HS-27A (cell line): ENCODE results near the gene NRXN3.

Experiments used
- DNase-seq: peaks from one replicate; pipeline ENCODE4 v3.0.0-alpha.2; 2012; ENCODE audit warnings: low read depth, missing footprints

The NRXN3 gene

GRCh38 chr14:79418649-79419415 lies 1248.7 kb downstream of the NRXN3 start:
- DNase-seq: no peak

GRCh38 chr14:79419571-79420327 lies 1249.6 kb downstream of the NRXN3 start:
- no peak for DNase-seq

DNA sequence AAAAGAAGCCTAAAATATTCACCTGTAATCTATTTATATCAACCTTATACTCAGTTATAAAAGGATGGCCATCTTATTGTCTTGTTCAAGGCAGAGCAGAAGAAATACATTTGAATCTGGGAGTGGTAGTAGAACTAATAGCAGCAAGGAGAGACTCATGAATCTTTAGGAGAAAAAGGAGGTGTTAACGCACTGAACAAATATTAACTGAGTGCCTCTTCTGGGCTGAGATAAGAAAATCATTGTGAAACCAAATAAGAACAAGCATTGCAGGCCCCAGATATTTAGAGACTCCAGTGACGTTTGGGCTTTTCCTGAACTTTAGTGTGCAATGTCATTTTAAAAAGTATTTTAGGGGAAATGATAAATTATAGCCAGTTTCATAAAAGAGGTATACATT lies 1250.6 kb downstream of the NRXN3 start:
- no peak for DNase-seq

DNA sequence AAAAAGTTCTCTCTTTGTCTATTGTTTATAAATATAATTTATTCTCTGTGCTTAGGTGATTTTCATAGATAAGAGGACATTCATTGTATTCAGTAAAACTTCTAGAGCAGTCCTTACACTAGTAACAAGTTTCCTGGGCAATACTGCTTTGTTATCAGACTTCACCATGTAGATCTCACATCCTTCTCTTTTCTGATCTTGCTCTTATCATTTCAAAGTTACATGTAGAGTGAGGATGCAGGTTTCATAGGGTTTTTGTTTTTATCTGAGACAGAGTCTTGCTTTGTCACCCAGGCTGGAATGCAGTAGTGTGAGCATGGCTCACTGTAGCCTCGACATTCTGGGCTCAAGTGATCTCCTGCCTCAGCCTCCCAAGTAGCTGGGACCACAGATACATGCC lies 1251.6 kb downstream of the NRXN3 start:
- no peak for DNase-seq

DNA sequence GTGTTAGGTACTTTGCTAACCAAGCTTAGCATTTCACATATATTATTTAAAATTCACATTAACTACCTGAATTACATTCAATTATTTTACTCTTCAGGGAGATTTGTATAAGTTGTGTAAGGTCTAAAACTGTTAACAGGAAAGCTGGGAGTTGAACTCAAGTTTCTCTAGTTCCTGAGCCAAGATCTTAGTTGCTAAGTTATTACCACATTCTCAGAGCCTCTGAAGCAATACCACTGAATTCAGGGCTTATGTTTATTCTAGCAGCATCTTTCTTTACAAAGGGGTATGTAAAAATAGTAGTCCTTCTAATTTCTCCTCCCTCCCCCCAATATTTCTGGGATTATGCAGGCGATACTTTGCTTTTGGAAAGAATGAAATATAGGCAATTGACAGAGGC lies 1254.3 kb downstream of the NRXN3 start:
- DNase-seq: no peak

GRCh38 chr14:79426103-79426755 lies 1256.1 kb downstream of the NRXN3 start:
- no peak for DNase-seq

GRCh38 chr14:79432640-79433039 lies 1262.5 kb downstream of the NRXN3 start:
- no peak for DNase-seq

- no peak for DNase-seq
These were observed 1266.2 kb downstream of the NRXN3 start for GRCh38 chr14:79436335-79436734.

DNA sequence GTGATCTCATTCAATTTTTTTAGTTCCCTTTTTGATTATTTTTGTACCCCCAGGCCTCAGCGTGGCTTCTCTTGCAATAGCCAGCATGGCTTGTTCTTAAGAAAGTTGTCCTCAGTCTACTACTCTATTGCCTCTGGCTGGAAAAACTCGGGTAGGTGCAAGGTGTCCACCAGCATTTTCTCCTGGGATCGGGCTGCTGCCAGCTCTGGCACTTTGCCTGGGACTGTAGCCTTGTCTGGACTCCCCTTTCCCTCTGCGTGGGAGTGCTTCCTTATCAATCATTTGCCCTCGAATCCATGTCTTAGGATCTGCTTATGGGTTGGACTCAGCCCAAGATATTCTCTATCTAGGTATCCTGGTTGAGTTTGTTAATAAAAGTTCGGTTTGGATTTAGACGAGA lies 1267.8 kb downstream of the NRXN3 start:
- no peak for DNase-seq

DNA sequence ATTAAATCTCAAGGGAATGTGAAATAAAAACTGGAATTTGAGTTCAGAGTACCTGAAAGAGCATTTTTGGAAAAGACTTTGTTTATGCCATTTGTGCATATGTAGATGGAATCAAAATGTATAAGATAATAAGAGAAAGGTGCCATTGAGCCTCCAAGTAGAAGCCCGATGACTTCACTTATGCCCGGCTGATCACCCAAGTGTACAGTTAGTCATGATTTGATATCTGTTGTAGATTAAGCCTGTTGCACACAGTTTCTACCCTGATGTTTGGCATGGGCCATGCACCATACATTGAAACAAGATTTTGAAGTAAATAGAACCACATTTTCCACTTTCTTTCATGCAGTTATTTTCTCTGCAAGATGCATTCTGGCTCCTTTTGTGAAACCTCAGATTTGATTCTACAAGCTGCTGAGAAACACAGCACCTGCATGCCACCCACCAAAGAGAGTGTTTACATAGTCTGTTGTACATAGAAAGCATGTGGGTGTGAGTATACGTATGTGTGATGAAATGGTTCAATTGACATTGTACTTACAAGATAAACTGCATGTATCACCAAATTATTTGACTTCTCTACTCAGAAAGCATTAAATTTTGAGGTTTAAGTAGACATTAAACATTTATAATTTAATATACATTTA lies 1268.6 kb downstream of the NRXN3 start:
- no peak for DNase-seq

DNA sequence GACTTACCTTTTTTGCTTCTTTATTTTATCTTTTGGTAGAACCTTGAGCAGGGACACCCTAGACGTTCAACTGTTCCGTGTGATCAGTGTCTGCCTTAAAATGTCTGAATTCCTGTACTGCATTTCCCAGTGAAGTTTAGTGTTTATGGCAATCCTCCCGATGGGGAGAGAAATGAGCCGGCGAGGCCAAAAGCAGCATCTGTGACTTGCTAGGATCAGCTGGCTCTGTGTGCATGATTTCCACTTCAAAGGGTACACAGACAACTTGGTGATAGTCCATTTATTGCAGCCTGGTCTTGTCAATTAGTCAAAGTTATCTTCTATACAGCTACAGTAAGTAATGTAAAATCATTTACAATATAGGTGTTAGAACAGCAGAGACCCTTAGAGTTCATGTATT lies 1272.6 kb downstream of the NRXN3 start:
- DNase-seq: no peak

DNA sequence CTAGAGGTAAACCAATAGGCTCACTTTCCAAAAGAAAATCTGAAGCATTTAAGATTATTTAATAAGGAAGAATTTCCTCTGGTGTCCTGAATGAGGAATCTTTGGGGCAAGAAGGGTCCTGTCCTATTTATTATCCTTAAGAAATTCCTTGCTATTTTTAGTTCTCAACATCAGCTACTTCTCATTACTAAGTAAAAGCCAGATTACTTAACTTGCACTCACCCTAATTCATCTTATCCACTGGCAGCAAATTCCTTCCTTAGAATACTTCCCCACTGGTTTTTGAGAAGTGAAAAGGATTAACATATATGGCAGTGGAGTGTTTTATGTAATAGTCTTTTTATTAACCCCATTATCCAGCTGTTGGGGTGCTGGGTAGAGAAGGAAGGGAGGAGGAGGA lies 1273.4 kb downstream of the NRXN3 start:
- DNase-seq: no peak

DNA sequence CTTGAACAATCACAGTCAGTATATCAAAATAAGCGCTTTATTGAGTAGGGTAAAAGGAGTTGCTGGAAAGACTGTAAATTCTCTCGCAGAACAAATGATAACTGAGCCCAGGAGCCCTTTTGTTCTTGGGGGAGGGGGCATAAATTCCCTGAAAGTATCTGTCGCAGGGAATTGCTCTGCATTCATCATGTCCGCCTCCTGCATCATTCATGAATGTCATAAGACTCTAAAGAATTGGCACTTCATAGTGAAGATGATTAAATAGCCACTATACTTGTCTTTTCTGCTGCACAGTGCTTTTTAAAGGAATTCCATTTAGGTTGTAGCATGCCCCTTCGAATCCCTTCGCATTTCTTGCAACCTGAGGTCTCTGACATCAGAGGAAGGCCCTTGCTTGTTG lies 1278.8 kb downstream of the NRXN3 start:
- DNase-seq: no peak

DNA sequence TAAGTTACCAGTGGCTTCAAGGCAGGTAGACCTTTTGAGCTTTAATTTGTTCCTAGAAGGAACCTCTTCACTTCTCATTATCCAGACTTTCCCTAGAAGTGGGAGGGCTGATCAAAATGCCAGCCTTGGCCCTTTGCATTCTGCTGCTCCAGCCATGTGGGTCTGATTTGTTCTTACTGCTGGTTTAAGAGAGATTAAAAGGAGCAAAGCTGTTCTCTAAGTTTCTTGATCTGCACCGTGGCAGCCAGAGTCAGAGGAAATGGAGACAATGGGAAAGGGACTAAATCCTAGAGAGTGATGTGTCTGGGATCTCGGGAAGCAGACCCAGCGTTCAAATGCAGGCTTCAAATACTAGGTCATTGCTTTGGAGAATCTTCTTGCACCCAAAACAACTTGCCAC lies 1281.4 kb downstream of the NRXN3 start:
- no peak for DNase-seq

DNA sequence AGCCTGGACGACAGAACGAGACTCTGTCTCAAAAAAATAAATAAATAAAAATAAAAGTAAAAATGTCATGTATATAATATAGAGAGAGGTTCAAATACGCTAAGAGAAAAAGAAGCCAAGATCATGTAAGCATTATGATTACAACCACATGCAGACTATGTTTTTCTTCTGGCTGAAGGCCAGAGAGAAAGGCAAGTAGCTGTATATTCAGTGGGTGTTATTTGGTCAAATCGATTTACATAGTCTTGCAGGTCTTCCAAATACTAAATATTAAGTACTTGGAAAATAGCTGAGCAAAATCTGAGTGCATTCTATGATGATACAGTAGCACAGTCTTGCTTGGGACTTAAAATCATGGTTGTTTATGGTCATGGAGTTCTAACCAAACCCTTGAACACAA lies 1283.1 kb downstream of the NRXN3 start:
- no peak for DNase-seq

GRCh38 chr14:79464468-79464867 lies 1294.3 kb downstream of the NRXN3 start:
- DNase-seq: no peak

DNA sequence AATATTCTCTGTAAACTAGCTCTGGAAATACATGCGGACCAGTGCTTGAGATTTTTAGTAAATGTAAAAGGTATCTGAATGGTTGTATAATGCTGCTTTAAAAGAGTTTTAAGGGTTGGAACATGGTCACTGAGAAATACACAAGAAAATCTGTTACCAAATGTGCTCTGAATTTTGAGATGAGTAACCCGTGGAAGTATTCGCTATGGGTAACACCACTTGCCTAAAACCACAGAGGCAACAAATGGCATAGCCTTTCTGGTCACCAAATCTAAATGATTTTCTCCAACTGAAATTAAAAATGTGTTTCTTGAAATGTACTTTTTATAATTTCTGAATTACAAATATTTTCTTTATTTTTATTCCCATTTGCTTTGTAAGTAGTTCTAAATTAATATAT lies 1295.5 kb downstream of the NRXN3 start:
- DNase-seq: no peak

- DNase-seq: no peak
These were observed 1296.9 kb downstream of the NRXN3 start for GRCh38 chr14:79466938-79467527.

- DNase-seq: no peak
These were observed 1297.7 kb downstream of the NRXN3 start for GRCh38 chr14:79467835-79468234.

GRCh38 chr14:79468486-79468885 lies 1298.3 kb downstream of the NRXN3 start:
- DNase-seq: no peak

DNA sequence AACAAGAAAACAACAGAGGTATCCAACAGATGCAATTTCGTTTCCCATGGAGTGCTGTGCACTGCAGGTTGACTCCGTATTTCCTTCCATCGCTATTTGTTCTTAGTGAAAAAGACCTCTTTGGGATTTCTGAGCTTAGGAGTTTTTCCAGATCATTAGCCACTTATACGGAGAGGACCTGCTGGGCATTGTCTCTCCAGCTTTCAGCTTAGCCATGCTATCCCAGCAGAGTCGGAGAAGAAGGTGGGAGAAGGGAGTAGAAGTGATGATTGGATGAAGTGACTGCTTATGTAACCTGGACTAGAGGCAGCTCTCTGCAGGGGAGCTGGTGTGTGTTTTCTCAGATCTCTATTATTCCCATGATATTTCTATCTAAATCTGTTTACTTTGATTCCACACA lies 1303.5 kb downstream of the NRXN3 start:
- DNase-seq: no peak

DNA sequence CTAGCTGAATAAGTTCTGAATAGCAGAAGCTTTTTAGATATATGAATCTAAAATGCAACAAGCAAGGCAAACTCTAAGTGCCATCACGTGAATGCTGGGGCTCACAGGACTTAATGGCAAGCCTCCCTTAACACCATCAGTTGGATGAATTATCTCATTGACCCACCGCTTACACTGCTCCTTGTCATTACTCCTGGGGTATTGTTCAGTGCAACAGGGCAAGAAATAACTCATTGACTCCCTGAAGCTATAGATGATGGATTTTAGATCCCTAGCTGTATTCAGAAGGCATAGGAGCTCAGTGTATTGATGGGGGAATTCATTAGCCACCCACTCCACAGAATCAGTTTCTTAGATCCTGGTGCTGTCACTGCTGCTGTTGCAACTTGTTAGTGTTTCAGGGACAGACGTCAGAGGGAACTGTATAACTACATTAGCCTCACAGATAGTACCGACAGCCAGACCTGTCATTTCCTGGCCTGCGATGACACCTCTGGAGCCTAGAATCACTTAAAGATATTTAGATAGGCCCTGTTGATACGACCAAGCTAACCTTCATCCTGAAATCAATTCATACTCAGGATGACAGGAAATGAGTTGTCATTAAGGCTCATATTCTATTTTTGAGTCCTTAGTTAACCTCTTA lies 1305.8 kb downstream of the NRXN3 start:
- no peak for DNase-seq
